KOPT-K1 (cell line): Measurements from ENCODE around the gene CCDC7.
A peak's percentile ranks its signal among the peaks of the same experiment; 100 is the strongest.
"Not testable (repeated sequence)": the region's sequence is repeated elsewhere in the genome, so short reads cannot be mapped to it uniquely, and the experiment has no call there.

Experiments
- H3K27ac ChIP-seq: fragments of 200-600 bp; sonication (generic); 2 replicates; pipeline ENCODE4 v1.5.1; 2016; ENCODE audit warnings: antibody characterized with exemption, mild to moderate bottlenecking, low read depth, low read length; ENCODE audit not compliant: poor library complexity, severe bottlenecking
- H3K36me3 ChIP-seq: fragments of 200-600 bp; sonication (generic); 2 replicates; pipeline ENCODE4 v1.5.1; 2017; ENCODE audit warnings: antibody characterized with exemption, mild to moderate bottlenecking, low read length, moderate library complexity; ENCODE audit not compliant: insufficient read depth
- H3K9me3 ChIP-seq: fragments of 200-600 bp; sonication (generic); 2 replicates; pipeline ENCODE4 v1.5.1; 2017; ENCODE audit warnings: antibody characterized with exemption, low read length, mild to moderate bottlenecking; ENCODE audit not compliant: insufficient read depth, poor library complexity, severe bottlenecking

CCDC7 gene

DNA sequence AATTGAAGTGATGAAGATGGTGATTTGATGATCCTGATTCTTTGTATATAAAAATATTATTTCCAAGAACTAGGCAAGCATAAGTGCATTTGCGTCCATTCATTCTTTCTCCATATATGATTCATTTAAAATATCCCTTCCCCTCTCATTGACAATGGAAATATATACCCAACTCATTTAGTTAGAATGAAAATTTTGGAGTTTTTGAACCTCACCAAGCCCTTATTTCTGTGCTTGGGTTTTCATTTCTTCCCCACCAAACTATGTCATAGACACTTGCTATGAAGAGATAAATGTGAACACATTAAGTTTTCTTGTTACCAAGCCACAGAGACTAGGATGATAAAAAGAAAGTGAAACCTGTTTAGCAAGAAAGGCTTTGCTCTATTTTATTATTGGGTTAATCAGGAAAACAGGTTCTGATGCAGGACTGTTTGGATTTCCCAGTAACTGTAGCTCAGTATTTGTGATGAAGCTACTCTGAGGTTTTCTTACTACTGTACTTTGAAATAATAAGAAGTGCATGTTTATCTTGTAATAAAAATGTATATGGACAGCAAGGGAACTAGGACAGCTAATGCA lies 443.8 kb downstream of the CCDC7 start:
- Histone ChIP-seq H3K9me3 (no peaks in the 10 kb centered on the region), H3K36me3 (no peaks in the 10 kb centered on the region), H3K27ac (peak overlapping the region; percentile 10)

- Histone ChIP-seq H3K9me3 (no peaks in the 10 kb centered on the region), H3K36me3 (0 out of 2 replicates have a peak, but pooled peaks cover 1% of the 10 kb centered on the region), H3K27ac (no peak overlapping the region)
Measured at GRCh38 chr10:32890444-32890843, 444.5 kb downstream of the CCDC7 start.

DNA sequence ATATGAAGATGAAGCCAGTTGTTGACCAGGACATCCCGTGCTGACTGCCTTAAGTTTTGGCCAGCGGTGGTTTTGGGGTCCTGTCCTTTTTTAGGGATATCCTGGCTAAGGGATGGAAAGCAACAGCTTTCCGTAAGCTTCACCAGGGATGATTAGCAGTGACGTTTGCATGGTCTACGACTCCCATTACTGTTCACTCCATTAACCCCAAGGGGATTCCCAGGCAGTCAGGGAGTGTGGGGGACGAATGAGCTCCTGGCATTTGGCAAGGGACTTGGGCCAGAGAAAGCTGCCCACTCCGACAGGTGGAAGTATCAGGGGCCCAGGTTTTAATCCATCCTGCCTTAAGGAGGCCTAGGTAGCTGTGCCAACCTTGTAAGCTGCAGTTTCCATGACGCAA lies 445.3 kb downstream of the CCDC7 start:
- Histone ChIP-seq H3K9me3 (no peaks in the 10 kb centered on the region), H3K27ac (no peak overlapping the region), H3K36me3 (peaks cover 8% of the 10 kb centered on the region; the same call in 1 of the 2 replicates)

DNA sequence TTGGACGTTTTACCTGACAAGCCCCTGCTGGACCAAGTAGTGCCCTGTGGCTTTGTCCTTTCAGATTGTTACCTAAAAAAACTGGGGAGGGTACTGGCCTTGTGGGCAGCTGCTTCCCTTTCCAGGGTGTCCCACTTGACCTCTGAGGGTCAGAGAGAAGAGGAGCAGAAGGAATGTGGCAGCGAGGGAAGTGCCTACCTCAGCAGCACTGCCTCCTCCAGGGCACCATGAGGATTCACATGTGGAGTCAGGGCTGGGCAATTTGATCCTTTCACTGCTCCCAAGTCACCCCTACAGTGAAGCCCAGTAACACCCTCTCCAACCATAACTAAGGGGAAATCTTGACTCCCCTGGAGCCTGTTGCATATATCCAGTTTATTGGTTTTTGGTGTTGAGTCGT lies 447.5 kb downstream of the CCDC7 start:
- Histone ChIP-seq H3K27ac (no peak overlapping the region), H3K36me3 (peaks cover 29% of the 10 kb centered on the region; the same call in 1 of the 2 replicates), H3K9me3 (no peaks in the 10 kb centered on the region)

DNA sequence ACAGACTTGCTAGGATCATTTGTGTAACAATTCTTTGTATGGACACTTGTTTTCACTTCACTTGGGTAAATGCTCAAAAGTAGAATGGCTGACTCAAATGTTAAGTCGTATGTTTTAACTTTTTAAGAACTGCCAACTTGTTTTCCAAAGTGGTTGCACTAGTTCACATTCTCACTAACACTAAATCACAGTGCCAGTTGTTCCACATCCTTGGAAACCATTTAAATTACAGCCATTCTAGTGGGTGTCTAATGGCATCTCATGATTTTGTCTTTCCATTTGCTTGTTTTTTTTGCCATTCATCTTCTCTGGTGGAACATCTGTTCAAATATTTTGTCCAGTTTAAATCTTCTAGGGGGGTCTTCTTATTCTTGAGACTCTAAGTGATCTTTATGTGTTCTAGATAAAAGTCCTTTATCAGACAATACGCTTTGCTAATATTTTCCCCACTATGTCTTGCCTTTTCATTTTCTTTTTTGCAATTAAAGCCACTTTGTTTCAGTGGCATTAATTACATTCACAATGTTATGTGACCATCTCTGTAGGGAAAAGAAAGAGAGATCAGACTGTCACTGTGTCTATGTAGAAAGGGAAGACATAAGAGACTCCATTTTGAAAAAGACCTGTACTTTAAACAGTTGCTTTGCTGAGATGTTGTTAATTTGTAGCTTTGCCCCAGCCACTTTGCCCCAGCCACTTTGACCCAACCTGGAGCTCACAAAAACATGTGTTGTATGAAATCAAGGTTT lies 448.1 kb downstream of the CCDC7 start:
- H3K36me3 ChIP-seq, result peaks cover 35% of the 10 kb centered on the region
- H3K9me3 ChIP-seq, result no peaks in the 10 kb centered on the region
- H3K27ac ChIP-seq, result no peak overlapping the region

- H3K36me3 ChIP-seq, result peaks cover 46% of the 10 kb centered on the region
- not testable (repeated sequence) for H3K9me3 ChIP-seq, H3K27ac ChIP-seq
Measured at GRCh38 chr10:32895200-32895968, 449.4 kb downstream of the CCDC7 start.

GRCh38 chr10:32901815-32902214 lies 455.9 kb downstream of the CCDC7 start:
- no peaks in the 10 kb centered on the region for H3K9me3 ChIP-seq
- H3K27ac ChIP-seq, result no peak overlapping the region
- H3K36me3 ChIP-seq, result peaks cover 78% of the 10 kb centered on the region

DNA sequence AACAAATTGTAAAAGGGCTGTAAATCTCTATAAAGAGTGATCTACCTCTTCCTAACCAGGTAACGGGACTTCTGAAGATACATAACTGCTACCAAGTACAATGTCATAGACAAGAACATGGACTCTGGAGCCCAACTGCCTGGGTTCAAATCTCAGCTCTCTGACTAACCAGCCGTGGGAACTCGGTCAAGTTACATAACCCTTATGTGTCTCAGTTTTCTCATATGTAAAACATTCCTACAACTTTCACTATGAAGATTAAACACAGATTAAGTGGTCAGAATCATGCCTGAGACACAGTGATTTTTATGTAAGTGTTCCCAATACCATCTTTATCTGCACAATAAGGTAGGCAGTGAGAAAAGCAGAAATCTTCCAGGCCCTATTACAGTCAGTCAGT lies 459.5 kb downstream of the CCDC7 start:
- no peak overlapping the region for H3K27ac ChIP-seq
- no peaks in the 10 kb centered on the region for H3K9me3 ChIP-seq
- H3K36me3 ChIP-seq, result peaks cover 78% of the 10 kb centered on the region

DNA sequence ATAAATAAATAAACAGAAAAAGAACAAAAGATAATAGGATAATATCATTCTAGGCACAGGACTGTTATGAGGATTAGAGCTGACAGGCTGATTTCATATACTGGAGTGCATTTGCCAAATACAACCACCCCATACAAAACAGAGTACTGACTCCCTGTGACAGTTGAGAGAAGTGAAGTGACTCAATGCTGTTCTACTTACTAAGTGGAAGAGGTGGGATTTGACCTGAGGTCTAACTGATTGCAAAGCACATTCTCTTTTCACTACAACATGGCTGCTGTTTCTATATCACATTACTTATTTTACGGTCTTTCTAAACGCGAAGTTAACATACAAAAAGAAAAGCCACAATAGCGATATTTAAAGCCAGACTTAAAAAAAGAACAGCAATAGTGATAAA lies 460.7 kb downstream of the CCDC7 start:
- Histone ChIP-seq H3K36me3 (peaks cover 88% of the 10 kb centered on the region), H3K9me3 (no peaks in the 10 kb centered on the region), H3K27ac (no peak overlapping the region)

GRCh38 chr10:32909456-32909855 lies 463.5 kb downstream of the CCDC7 start:
- no peaks in the 10 kb centered on the region for H3K9me3 ChIP-seq
- H3K36me3 ChIP-seq, result peaks cover 74% of the 10 kb centered on the region
- H3K27ac ChIP-seq, result no peak overlapping the region

DNA sequence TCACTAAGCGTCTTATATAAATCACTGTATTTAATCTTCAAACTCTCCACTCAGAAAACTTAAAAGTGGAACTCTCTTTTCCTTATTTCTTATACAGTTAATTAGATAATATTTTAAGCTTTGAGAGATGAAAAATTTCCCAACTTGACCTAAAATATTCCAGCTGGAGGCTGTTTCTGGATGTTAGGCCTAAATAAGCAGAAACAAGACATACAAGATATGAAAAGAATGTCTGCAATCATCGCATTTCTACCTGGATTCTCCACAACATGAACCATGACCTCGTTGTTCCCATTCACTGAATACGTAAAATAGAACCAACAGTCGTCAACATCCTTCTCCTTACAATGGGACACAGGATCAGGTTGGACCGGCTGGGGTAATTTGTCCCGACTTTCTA lies 464.0 kb downstream of the CCDC7 start:
- H3K9me3 ChIP-seq, H3K27ac ChIP-seq: not testable (repeated sequence)
- peaks cover 73% of the 10 kb centered on the region for H3K36me3 ChIP-seq

DNA sequence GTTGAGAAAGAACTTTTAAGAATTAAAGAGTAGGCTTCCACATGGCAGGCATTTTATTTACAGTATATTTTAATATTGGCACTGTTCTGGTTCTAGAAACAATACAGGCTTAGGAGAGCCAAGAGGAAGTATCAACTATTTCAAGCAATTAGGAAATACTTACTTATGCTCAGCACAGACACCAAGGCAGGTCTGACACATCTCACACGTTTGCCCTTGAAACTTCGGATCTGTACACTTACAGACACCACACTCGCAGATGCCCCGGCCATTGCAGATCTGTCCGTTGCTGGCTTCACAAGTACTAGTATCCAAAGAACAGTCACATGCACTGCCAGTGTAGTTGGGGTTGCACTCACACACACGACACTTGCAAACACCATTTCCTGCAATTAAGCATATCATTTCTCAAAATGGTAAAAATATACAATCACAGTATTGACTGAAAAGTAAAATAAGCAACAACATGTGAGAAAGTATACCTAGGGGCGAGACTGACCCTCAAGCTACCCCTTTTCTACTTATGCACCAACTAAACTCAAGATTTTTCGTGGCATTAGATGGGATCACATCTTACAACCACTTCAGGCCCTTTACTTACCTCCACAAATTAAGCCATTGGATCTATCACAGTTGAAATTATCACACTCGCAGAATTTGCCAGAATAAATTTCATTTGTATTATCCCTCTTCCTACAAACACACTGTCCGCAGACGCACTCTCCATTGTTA lies 465.5 kb downstream of the CCDC7 start:
- H3K27ac ChIP-seq, result no peak overlapping the region
- no peaks in the 10 kb centered on the region for H3K9me3 ChIP-seq
- peaks cover 66% of the 10 kb centered on the region for H3K36me3 ChIP-seq

DNA sequence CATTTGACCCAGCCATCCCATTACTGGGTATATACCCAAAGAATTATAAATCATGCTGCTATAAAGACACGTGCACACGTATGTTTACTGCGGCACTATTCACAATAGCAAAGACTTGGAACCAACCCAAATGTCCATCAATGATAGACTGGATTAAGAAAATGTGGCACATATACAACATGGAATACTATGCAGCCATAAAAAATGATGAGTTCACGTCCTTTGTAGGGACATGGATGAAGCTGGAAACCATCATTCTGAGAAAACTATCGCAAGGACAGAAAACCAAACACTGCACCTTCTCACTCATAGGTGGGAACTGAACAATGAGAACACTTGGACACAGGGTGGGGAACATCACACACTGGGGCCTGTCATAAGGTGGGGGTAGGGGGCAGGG lies 471.9 kb downstream of the CCDC7 start:
- not testable (repeated sequence) for H3K9me3 ChIP-seq, H3K27ac ChIP-seq
- peaks cover 58% of the 10 kb centered on the region for H3K36me3 ChIP-seq

DNA sequence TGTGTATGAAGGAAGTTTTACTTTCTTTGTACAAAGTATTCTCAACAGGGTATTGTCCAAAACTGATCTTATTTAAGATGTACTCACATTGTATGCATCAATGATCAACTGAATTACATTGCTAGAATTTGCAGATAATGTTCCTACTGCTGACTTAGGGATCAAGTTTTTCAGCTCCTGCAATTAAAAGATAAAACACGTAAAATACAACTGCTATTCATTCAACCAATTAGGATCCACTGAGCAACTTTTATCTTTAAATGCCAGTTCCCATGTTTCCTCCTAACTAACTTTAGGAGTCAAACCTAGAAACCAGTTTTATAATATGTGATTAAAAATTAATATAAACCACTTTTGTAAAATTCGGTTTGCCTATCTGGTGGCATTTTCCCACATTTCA lies 476.2 kb downstream of the CCDC7 start:
- H3K9me3 ChIP-seq, result peaks cover 11% of the 10 kb centered on the region
- H3K36me3 ChIP-seq, result peaks cover 78% of the 10 kb centered on the region
- H3K27ac ChIP-seq, result no peak overlapping the region

DNA sequence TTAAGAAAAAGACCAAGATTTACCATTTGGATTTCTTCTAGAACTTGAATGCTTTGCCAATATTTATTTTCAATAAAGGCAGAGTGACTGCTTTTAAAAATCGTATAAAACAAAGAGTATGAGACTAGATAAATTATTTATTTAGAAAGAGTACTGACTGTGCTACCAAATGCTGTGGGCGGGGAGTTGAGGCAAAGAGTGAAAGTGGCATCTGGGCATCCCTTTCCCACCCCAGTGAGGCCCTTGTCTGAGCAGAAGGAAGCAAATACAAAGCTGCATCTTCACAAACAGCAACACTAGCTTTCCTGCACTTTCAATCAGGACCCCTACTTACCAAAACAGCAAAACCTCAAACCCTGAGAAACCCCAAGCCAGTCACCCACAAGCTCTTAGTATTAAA lies 477.2 kb downstream of the CCDC7 start:
- peaks cover 14% of the 10 kb centered on the region for H3K9me3 ChIP-seq
- H3K36me3 ChIP-seq, result peaks cover 84% of the 10 kb centered on the region
- H3K27ac ChIP-seq, result peak overlapping the region; percentile 5
